Stimulated activated CD8-positive, alpha-beta memory T cell treated with anti-CD3 and anti-CD28 coated beads, Interleukin-7, amount 100 ng/mL, for 24 hours (primary cell): ENCODE measurements around the gene BHLHE23.

Experiments
- DNase-seq: peaks from one replicate; pipeline ENCODE4 v3.0.0-alpha.2; 2020; ENCODE audit warnings: low read depth

BHLHE23 gene

GRCh38 chr20:62971950-62972844 lies 34.6 kb downstream of the BHLHE23 start:
- peak; percentile 78 for DNase-seq

- no peak for DNase-seq
Measured at GRCh38 chr20:62971211-62971949, 35.4 kb downstream of the BHLHE23 start.

- no peak for DNase-seq
Measured at GRCh38 chr20:62970307-62971210, 36.2 kb downstream of the BHLHE23 start.

GRCh38 chr20:62969939-62970306 lies 36.8 kb downstream of the BHLHE23 start:
- DNase-seq, result no peak

- DNase-seq, result no peak
Measured at GRCh38 chr20:62969179-62969760, 37.5 kb downstream of the BHLHE23 start.

DNA sequence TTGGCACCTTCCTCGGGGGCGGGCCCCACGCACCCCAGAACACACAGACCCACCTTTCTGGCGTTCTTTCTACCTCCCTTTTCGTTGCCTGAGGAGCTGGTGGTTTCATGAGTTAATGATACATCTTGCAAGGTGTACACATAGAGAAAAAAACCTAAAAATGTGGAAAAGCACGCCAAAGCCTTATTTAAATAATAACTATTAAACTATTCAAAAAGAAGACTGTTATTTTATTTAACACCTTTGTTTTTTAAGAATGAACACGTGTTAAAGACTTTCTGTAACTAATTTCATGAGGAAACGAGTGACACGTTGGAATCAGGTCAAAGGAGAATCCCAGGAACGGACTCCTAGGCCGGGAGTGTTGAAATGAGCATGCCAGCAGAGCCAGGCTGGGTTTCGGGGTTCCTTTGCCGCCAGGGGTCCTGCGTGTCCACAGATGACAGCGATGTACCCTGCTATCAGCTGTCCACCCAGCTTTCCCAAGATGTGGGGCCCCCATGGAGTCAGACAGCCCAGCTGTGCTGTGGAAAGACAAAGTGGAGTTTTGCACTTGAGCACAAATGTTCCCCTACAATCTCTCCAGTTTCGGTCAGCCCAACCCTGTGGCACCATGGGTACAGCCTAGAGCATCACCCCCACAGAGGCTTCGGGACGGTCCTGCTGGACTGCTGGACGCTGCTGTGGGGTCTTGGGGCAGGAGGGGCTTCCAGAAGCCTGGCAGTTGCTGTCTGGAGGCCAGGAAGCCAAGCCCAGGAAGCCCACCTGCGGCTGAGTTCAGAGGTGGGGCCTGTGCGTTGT lies 38.2 kb downstream of the BHLHE23 start:
- DNase-seq, result no peak

DNA sequence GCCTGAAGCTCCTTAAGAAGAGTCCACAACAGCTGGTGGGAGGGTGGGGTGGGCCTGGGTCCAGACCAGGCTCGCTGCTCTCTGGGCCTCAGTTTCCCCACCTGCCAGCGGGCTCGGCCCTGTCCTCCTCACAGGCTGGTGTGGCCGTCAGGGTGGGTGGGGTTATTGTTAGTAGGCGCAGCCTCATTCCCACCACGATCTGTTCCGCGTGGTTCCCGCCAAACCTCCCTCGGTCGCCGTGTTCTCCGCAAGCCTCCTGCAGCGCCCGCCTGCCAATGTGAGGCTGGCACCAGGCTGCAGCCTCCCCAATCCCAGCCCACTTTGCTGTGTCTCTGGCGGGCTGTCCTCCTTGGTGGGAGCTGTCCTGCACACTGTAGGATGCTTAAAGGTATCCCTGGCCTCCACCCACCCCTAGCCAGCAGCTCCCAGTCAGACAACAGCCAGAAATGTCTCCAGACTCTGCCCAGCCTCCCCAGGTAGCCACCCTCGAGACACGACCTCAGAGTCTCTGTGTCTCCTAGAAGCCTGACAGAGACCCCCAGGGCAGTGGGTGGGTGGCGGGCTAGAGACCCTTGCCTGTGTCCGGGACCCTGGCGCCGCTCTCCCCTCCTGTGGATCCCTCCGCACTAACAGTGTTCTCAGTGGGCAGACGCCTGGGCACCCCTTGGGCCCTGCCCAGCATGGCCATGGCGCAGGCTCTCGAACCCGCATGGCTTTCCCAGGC lies 39.0 kb downstream of the BHLHE23 start:
- no peak for DNase-seq

DNA sequence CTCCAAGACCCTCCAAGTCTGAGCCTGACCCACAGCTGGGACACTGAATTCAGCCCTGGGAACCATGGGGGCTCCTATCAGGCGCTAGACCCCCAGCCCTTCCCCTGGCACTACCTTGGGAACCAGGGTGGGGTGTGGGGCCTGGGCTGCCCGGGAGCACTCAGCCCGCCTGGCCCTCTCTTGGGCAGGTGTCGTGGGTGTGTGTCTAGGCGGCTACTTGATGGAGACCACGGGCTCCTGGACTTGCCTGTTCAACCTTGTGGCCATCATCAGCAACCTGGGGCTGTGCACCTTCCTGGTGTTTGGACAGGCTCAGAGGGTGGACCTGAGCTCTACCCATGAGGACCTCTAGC lies 39.6 kb downstream of the BHLHE23 start:
- no peak for DNase-seq

GRCh38 chr20:62966212-62967148 lies 40.3 kb downstream of the BHLHE23 start:
- no peak for DNase-seq

- DNase-seq, result no peak
Measured at GRCh38 chr20:62965363-62965771, 41.4 kb downstream of the BHLHE23 start.

DNA sequence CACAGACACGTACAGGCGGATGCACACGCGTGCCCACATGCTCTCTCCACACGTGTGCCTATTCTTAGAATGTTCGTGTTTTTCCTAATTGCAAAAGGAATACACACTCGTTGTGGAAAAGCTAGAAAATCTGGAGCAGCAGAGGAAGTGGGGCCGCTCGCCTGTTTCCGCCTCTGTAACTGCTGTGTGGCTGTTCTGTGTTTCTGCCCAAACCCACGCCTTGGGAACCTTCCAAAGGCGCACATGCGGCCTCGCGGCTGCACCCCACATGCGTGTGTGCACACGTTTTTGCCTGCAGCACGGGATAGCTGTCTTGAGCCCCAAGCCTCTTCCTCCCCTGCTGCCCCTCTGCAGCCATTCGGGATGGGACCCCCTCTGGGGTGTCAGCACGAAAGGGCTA lies 42.1 kb downstream of the BHLHE23 start:
- DNase-seq, result no peak

- DNase-seq, result no peak
Measured at GRCh38 chr20:62963614-62964397, 43.0 kb downstream of the BHLHE23 start.

DNA sequence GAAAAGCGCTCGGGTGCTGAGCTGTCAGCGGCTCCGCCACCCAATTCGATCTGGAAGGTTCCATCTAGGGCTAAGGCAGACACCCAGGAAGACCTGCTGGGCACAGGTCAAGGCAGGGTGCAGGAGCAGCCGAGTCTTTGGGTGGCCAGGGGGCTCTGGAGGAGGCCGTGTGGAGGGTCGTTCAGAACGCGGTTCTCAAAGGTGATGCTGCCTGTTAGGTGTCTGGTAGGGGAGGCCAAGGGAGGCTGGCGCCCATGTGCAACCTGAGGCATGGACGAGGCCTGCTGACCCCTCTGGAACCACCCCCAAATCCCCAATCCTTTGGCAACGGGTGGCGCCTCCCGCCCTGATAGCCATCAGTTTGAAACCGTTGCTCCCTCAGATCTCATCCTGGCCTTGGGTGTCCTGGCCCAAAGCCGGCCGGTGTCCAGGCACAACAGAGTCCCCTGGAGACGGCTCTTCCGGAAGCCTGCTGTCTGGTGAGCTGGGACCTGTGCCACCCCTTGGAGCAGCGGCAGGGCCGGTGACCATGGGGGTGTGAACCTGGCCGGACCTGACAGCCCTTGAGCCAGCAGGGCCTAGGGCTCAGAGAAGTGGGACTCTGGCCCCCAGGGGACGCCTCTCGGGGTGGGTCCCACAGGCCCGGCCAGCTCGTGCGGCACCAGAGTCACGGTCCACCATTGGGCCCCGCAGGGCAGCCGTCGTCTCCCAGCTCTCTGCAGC lies 43.7 kb downstream of the BHLHE23 start:
- DNase-seq, result no peak

GRCh38 chr20:62962221-62962879 lies 44.4 kb downstream of the BHLHE23 start:
- DNase-seq, result no peak

DNA sequence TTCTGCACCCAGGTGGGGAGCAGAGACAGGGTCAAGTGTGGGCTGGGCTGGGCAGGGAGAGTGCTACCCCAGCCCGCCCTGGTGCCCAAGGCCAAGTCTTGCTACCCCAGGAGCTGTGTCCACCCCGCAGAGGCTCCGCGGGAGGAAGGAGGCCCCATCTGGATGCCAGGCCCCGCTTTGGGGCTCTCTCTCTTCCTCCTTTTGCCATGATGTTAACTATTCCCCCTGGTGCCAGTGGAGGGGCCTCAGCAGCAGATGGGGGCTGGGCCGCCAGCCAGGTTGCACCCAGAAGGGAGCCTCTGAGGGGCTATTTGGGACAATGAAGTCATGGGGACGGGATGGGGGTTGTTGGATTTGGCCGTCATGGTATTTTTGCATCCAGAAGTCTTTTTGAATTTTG lies 45.0 kb downstream of the BHLHE23 start:
- no peak for DNase-seq

DNA sequence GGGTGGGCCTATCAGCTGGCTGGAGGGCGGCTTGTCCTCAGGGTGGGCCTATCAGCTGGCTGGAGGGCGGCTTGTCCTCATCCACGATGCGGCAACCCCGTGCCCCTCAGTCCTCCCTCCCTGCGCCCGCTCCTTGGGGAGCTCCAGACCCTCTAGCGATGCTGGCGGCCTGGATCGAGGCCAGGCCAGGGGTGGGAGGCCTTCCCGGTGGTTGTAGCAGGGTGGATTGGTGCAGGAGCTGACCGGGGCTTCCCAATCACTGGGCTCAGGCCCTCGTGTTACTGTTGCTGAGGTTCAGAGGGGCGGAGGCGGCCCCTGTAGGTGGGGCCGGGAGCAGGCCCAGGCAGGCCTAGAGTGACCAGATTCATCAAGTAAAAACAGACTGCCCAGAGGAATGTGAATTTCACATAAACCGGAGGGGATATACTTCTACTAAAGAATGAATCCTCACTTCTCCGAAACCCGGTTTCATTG lies 45.4 kb downstream of the BHLHE23 start:
- DNase-seq, result no peak
